Uterus (tissue), 4 donors: ENCODE measurements around the gene SPINT3. TPM values are rescaled to one million over a fixed set of nuclear protein-coding genes. Genes with fewer than 3 reads are reported as not detected.

Experiments used
- DNase-seq, 2 donors: peaks; one replicate each; pipeline ENCODE4 v3.0.0-alpha.2; 2019 to 2020
- H3K27ac ChIP-seq, 2 donors: fragments of 200-600 bp; sonication (generic); 1 replicate in 1 of 2; 2 replicates in 1 of 2; pipeline ENCODE4 v1.5.1; 2016 to 2018
- H3K27me3 ChIP-seq, 2 donors: fragments of 200-600 bp; sonication (generic); one replicate each; pipeline ENCODE4 v1.5.1; 2018 to 2019; ENCODE audit warnings: control low read depth in 1 of 2
- H3K36me3 ChIP-seq, 2 donors: fragments of 200-600 bp; sonication (generic); one replicate each; pipeline ENCODE4 v1.5.1; 2019; ENCODE audit warnings: control low read depth in 1 of 2
- H3K4me1 ChIP-seq, 2 donors: fragments of 200-600 bp; sonication (generic); one replicate each; pipeline ENCODE4 v1.5.1; 2018 to 2019; ENCODE audit warnings: control low read depth in 1 of 2
- H3K4me3 ChIP-seq, 2 donors: fragments of 200-600 bp; sonication (generic); 1 replicate in 1 of 2; 2 replicates in 1 of 2; pipeline ENCODE4 v1.5.1; 2018 to 2019; ENCODE audit warnings: mild to moderate bottlenecking in 1 of 2
- H3K9me3 ChIP-seq, 2 donors: fragments of 200-600 bp; sonication (generic); one replicate each; pipeline ENCODE4 v1.5.1; 2019; ENCODE audit warnings: control low read depth in 1 of 2
- CTCF ChIP-seq, 4 experiments: fragments of 200-600 bp in 2 of 4; fragments of 450-650 bp in 2 of 4; sonication (generic) in 2 of 4; IDR thresholded peaks; one replicate each; pipeline ENCODE4 v1.5.1; 2016 to 2019; ENCODE audit warnings: antibody characterized with exemption in 4 of 4, mild to moderate bottlenecking in 2 of 4, moderate library complexity in 1 of 4
- POLR2A ChIP-seq, 2 donors: fragments of 450-650 bp; IDR thresholded peaks; one replicate each; pipeline ENCODE4 v1.6.1; 2016; ENCODE audit warnings: antibody characterized with exemption in 2 of 2, mild to moderate bottlenecking in 1 of 2, moderate library complexity in 1 of 2
- intact Hi-C: fragments of 100-400 bp; cut with DNase I; formaldehyde crosslinking; loops from one replicate; pipeline ENCODE4 v1.15.1; 2023; ENCODE audit warnings: low total_unique reads
- total RNA-seq, 4 donors: library from RNA; depleted of rRNA in 3 of 4; stranded (reverse); fragments of >200 nt in 3 of 4; gene quantifications; one replicate each; pipeline versions ENCODE4 v1.1.0 to v1.2.4, GENCODE V29; 2014 to 2023
- donor health status: DM: yes; HTN: yes; CAD: no.

Gene SPINT3
- total RNA-seq, 4 donors from 2014 or later: not detected

GRCh38 chr20:45510242-45510862 lies 5.1 kb downstream of the SPINT3 start:
- Histone ChIP-seq H3K27me3 (no peaks in the 10 kb centered on the region), H3K36me3 (no peaks in the 10 kb centered on the region), H3K4me3 (no peak overlapping the region), H3K4me1 (no peaks in the 10 kb centered on the region), H3K27ac (no peak overlapping the region), H3K9me3 (no peaks in the 10 kb centered on the region)
- TF ChIP-seq POLR2A (IDR thresholded peaks at IDR 0.05): no peak
- no peak for TF ChIP-seq CTCF (IDR thresholded peaks at IDR 0.05)
- DNase-seq: no peak
- intact Hi-C loops: no loop called here

GRCh38 chr20:45509091-45509490 lies 6.3 kb downstream of the SPINT3 start:
- no peaks in the 10 kb centered on the region for H3K27me3 ChIP-seq
- DNase-seq: no peak
- H3K36me3 ChIP-seq: no peaks in the 10 kb centered on the region
- no peaks in the 10 kb centered on the region for H3K9me3 ChIP-seq
- H3K4me3 ChIP-seq: no peak overlapping the region
- H3K4me1 ChIP-seq: no peaks in the 10 kb centered on the region
- intact Hi-C loops: no loop called here
- no peak for TF ChIP-seq POLR2A (IDR thresholded peaks at IDR 0.05)
- TF ChIP-seq CTCF (IDR thresholded peaks at IDR 0.05): no peak
- no peak overlapping the region for H3K27ac ChIP-seq

GRCh38 chr20:45508068-45508886 lies 7.1 kb downstream of the SPINT3 start:
- H3K4me3 ChIP-seq: no peak overlapping the region
- no peak for DNase-seq
- no peak overlapping the region for H3K27ac ChIP-seq
- H3K4me1 ChIP-seq: no peaks in the 10 kb centered on the region
- H3K36me3 ChIP-seq: no peaks in the 10 kb centered on the region
- TF ChIP-seq CTCF (IDR thresholded peaks at IDR 0.05) (no peak), POLR2A (IDR thresholded peaks at IDR 0.05) (no peak)
- no peaks in the 10 kb centered on the region for H3K9me3 ChIP-seq
- no peaks in the 10 kb centered on the region for H3K27me3 ChIP-seq
- intact Hi-C loops: no loop called here

GRCh38 chr20:45507011-45507820 lies 8.2 kb downstream of the SPINT3 start:
- TF ChIP-seq POLR2A (IDR thresholded peaks at IDR 0.05) (no peak), CTCF (IDR thresholded peaks at IDR 0.05) (no peak)
- no peak overlapping the region for H3K27ac ChIP-seq
- DNase-seq: no peak
- intact Hi-C loops: no loop called here
- no peaks in the 10 kb centered on the region for H3K9me3 ChIP-seq
- H3K4me3 ChIP-seq: no peak overlapping the region
- no peaks in the 10 kb centered on the region for H3K27me3 ChIP-seq
- H3K36me3 ChIP-seq: no peaks in the 10 kb centered on the region
- no peaks in the 10 kb centered on the region for H3K4me1 ChIP-seq
